Astrocyte (in vitro differentiated cells and primary cell): Measurements from ENCODE around the gene KCTD13. TPM values are rescaled to one million over a fixed set of nuclear protein-coding genes. Genes with fewer than 3 reads are reported as not detected.

Source experiments
- DNase-seq: peaks from one replicate; pipeline ENCODE4 v3.0.0-alpha.2; 2010; ENCODE audit warnings: low read depth
- FAIRE-seq: peaks from 2 replicates; lab custom pipeline; 2011; peaks lifted over from hg19 to GRCh38; lab: Jason Lieb, UNC
- H2AFZ ChIP-seq: 2 replicates; pipeline ENCODE4 v1.6.0; 2012; ENCODE audit warnings: low read depth, low read length, inconsistent platforms
- H3K27ac ChIP-seq: 2 replicates; pipeline ENCODE4 v1.5.1; 2011; ENCODE audit warnings: low read depth, low read length, inconsistent platforms
- H3K27me3 ChIP-seq: 2 replicates; pipeline ENCODE4 v1.6.0; 2011; ENCODE audit warnings: low read length, inconsistent platforms; ENCODE audit not compliant: insufficient read depth
- H3K36me3 ChIP-seq: 2 replicates; pipeline ENCODE4 v1.5.1; 2011; ENCODE audit warnings: low read length, inconsistent platforms; ENCODE audit not compliant: insufficient read depth
- H3K4me1 ChIP-seq: 2 replicates; pipeline ENCODE4 v1.5.1; 2011; ENCODE audit warnings: low read length, inconsistent platforms; ENCODE audit not compliant: insufficient read depth
- H3K4me2 ChIP-seq: 2 replicates; pipeline ENCODE4 v1.6.0; 2012; ENCODE audit warnings: low read length, inconsistent platforms
- H3K4me3 ChIP-seq: 2 replicates; pipeline ENCODE4 v1.5.1; 2011; ENCODE audit warnings: low read depth, mild to moderate bottlenecking, low read length, inconsistent platforms; ENCODE audit not compliant: insufficient read depth
- H3K79me2 ChIP-seq: 2 replicates; pipeline ENCODE4 v1.6.0; 2012; ENCODE audit warnings: mild to moderate bottlenecking, low read length, inconsistent platforms; ENCODE audit not compliant: insufficient read depth
- H3K9ac ChIP-seq: 2 replicates; pipeline ENCODE4 v1.6.0; 2012; ENCODE audit warnings: mild to moderate bottlenecking, low read length, inconsistent platforms
- H3K9me3 ChIP-seq: 2 replicates; pipeline ENCODE4 v1.5.1; 2012; ENCODE audit warnings: low read depth, mild to moderate bottlenecking, low read length, inconsistent platforms; ENCODE audit not compliant: insufficient read depth
- H4K20me1 ChIP-seq: 2 replicates; pipeline ENCODE4 v1.6.0; 2012; ENCODE audit warnings: low read length, inconsistent platforms; ENCODE audit not compliant: insufficient read depth
- H3K27ac Mint-ChIP-seq: one replicate; pipeline ENCODE4 v1.8.0; 2021; ENCODE audit warnings: mild to moderate bottlenecking, mixed read lengths; ENCODE audit not compliant: unreplicated experiment
- H3K27me3 Mint-ChIP-seq: one replicate; pipeline ENCODE4 v1.8.0; 2021; ENCODE audit warnings: low read depth, mixed read lengths; ENCODE audit not compliant: unreplicated experiment
- H3K36me3 Mint-ChIP-seq: one replicate; pipeline ENCODE4 v1.8.0; 2021; ENCODE audit warnings: low read depth, mixed read lengths; ENCODE audit not compliant: unreplicated experiment
- H3K4me1 Mint-ChIP-seq: one replicate; pipeline ENCODE4 v1.8.0; 2021; ENCODE audit warnings: low read depth, mixed read lengths; ENCODE audit not compliant: unreplicated experiment
- H3K4me3 Mint-ChIP-seq: one replicate; pipeline ENCODE4 v1.8.0; 2021; ENCODE audit warnings: mild to moderate bottlenecking, moderate library complexity, mixed read lengths; ENCODE audit not compliant: unreplicated experiment
- H3K9me3 Mint-ChIP-seq: one replicate; pipeline ENCODE4 v1.8.0; 2021; ENCODE audit warnings: mild to moderate bottlenecking, mixed read lengths; ENCODE audit not compliant: unreplicated experiment
- EZH2 ChIP-seq: IDR thresholded peaks from 2 replicates; pipeline ENCODE4 v1.6.1; 2012; ENCODE audit warnings: mild to moderate bottlenecking, low read length, inconsistent platforms; ENCODE audit not compliant: insufficient read depth
- total RNA-seq: library from RNA; stranded (reverse); gene quantifications from 2 replicates; pipeline ENCODE4 v1.2.1, GENCODE V29; 2021
- TF ChIP-seq, protein P1 (sequence below): IDR thresholded peaks from 2 replicates; pipeline ENCODE4 v1.5.1; 2011; ENCODE audit warnings: low read depth, mild to moderate bottlenecking, inconsistent platforms, low read length, moderate library complexity; ENCODE audit not compliant: insufficient read depth

KCTD13 gene
- total RNA-seq, 1 donor from 2014 or later = 27.1 TPM

DNA sequence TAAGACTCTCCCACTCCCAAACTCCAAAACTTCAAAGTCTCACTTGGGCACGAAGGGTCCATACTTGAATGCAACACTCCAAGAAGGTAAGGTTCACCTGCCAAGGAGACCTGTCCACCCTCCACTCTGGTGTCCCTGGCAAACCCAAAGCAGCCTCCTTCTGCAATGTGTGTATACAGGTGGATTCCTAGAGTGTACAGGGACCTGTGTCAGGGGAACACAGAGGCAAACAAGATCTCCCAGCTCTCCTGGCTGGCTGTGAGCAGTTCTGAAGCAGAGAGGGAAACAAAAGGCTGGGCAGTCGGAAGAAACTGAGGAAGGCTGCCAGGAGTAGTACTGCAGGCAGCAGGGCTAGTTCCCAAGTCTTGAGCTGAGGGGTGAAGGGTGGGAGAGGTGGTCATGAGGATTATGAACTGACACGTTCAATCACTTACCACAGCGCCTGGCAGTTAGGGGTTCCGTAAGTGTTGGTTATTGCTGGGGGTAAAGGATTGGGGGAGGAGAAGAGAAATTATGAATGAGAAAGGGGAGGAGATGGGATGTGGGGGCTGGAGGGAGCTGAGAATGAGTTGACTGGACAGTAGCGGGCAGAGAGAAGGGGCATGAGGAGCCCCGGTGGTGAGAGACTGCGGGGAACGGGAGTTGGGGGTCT is 795 bp downstream of the KCTD13 start:
- peaks cover 6% of the 10 kb centered on the region for H3K36me3 ChIP-seq
- peaks cover 17% of the 10 kb centered on the region for H3K4me1 ChIP-seq
- H3K36me3 Mint-ChIP-seq = peaks cover 3% of the 10 kb centered on the region
- no peaks in the 10 kb centered on the region for H3K9me3 ChIP-seq
- no peaks in the 10 kb centered on the region for H3K27me3 ChIP-seq
- peak overlapping the region; percentile 92 for H3K4me3 Mint-ChIP-seq
- H3K4me3 ChIP-seq = peak overlapping the region; percentile 69
- peaks cover 16% of the 10 kb centered on the region for H4K20me1 ChIP-seq
- H3K4me1 Mint-ChIP-seq = peaks cover 9% of the 10 kb centered on the region
- H3K27ac Mint-ChIP-seq = peak overlapping the region; percentile 50
- TF ChIP-seq, protein P1, sequence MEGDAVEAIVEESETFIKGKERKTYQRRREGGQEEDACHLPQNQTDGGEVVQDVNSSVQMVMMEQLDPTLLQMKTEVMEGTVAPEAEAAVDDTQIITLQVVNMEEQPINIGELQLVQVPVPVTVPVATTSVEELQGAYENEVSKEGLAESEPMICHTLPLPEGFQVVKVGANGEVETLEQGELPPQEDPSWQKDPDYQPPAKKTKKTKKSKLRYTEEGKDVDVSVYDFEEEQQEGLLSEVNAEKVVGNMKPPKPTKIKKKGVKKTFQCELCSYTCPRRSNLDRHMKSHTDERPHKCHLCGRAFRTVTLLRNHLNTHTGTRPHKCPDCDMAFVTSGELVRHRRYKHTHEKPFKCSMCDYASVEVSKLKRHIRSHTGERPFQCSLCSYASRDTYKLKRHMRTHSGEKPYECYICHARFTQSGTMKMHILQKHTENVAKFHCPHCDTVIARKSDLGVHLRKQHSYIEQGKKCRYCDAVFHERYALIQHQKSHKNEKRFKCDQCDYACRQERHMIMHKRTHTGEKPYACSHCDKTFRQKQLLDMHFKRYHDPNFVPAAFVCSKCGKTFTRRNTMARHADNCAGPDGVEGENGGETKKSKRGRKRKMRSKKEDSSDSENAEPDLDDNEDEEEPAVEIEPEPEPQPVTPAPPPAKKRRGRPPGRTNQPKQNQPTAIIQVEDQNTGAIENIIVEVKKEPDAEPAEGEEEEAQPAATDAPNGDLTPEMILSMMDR = no peak
- no peak for TF ChIP-seq EZH2
- H2AFZ ChIP-seq = peak overlapping the region; percentile 32
- peak overlapping the region; percentile 63 for H3K27ac ChIP-seq
- no peaks in the 10 kb centered on the region for H3K9me3 Mint-ChIP-seq
- H3K9ac ChIP-seq = peak overlapping the region; percentile 85
- no peak for FAIRE-seq
- H3K4me2 ChIP-seq = peak overlapping the region; percentile 95
- no peaks in the 10 kb centered on the region for H3K27me3 Mint-ChIP-seq
- no peak for DNase-seq
- H3K79me2 ChIP-seq = peaks cover 29% of the 10 kb centered on the region

DNA sequence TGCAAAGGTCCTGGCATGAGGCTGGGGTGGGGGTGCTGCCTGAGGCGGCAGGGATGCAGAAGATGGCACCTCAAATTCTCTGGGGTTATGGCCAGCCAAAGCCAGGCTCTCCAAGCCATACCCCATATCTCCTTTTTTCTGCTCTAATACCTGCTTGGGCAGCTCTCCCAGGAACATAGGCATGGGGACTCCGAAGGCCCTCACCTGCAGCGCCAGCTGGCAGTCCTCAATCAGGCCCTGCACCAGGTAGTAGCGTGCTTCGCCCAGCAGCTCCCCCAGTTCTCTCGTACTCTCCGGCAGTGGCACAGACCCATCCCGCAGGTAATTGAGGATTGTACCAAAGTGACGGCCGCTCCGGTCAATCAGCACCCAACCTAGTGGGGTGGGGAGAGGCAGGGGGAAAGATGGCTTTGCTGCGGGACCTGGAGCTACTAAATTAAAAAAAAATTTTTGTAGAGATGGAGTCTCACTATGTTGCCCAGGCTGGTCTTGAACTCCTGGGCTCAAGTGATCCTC is 3.0 kb downstream of the KCTD13 start:
- Histone ChIP-seq H3K4me2 (no peak overlapping the region), H3K27ac (no peak overlapping the region), H3K79me2 (peaks cover 29% of the 10 kb centered on the region), H3K36me3 (peaks cover 13% of the 10 kb centered on the region), H3K4me1 (peaks cover 17% of the 10 kb centered on the region), H3K9ac (no peak overlapping the region), H2AFZ (no peak overlapping the region), H3K4me3 (no peak overlapping the region), H3K27me3 (no peaks in the 10 kb centered on the region), H4K20me1 (peaks cover 16% of the 10 kb centered on the region), H3K9me3 (no peaks in the 10 kb centered on the region)
- Mint-ChIP-seq H3K4me1 (peaks cover 9% of the 10 kb centered on the region), H3K27ac (no peak overlapping the region), H3K4me3 (no peak overlapping the region), H3K36me3 (peaks cover 3% of the 10 kb centered on the region), H3K9me3 (no peaks in the 10 kb centered on the region), H3K27me3 (no peaks in the 10 kb centered on the region)
- no peak for TF ChIP-seq EZH2
- TF ChIP-seq, protein P1 = no peak
- no peak for DNase-seq
- no peak for FAIRE-seq

DNA sequence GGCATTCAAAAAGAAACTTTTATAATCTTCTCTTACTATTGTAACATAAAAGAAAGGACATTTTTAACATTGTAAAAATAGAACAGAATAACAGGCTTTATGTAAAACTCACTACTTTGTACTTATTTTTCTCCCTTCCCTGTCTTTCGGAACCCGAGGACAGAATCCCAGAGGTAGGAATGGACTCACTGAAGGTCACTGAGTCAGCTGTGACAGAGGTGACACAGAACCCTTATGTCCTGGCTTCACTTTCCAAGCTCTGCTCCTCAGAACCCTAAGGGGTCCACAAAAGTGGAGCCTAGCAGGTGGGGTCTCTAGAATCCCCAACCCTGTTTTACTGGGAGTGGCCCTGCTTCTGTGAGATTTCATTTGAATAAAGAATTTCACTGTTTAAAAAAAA is 3.7 kb downstream of the KCTD13 start:
- Histone ChIP-seq H3K4me1 (peaks cover 15% of the 10 kb centered on the region), H2AFZ (no peak overlapping the region), H3K79me2 (peaks cover 29% of the 10 kb centered on the region), H3K27me3 (no peaks in the 10 kb centered on the region), H3K4me2 (no peak overlapping the region), H3K9ac (no peak overlapping the region), H3K36me3 (peaks cover 13% of the 10 kb centered on the region), H3K9me3 (no peaks in the 10 kb centered on the region), H4K20me1 (peaks cover 16% of the 10 kb centered on the region), H3K27ac (no peak overlapping the region), H3K4me3 (no peak overlapping the region)
- Mint-ChIP-seq H3K27me3 (no peaks in the 10 kb centered on the region), H3K9me3 (no peaks in the 10 kb centered on the region), H3K36me3 (peaks cover 8% of the 10 kb centered on the region), H3K4me3 (peak overlapping the region; percentile 20), H3K27ac (no peak overlapping the region), H3K4me1 (peaks cover 9% of the 10 kb centered on the region)
- no peak for DNase-seq
- TF ChIP-seq, protein P1 = no peak
- TF ChIP-seq EZH2 = no peak
- no peak for FAIRE-seq
